ENCODE results near the gene KHDC4.

The KHDC4 gene

DNA sequence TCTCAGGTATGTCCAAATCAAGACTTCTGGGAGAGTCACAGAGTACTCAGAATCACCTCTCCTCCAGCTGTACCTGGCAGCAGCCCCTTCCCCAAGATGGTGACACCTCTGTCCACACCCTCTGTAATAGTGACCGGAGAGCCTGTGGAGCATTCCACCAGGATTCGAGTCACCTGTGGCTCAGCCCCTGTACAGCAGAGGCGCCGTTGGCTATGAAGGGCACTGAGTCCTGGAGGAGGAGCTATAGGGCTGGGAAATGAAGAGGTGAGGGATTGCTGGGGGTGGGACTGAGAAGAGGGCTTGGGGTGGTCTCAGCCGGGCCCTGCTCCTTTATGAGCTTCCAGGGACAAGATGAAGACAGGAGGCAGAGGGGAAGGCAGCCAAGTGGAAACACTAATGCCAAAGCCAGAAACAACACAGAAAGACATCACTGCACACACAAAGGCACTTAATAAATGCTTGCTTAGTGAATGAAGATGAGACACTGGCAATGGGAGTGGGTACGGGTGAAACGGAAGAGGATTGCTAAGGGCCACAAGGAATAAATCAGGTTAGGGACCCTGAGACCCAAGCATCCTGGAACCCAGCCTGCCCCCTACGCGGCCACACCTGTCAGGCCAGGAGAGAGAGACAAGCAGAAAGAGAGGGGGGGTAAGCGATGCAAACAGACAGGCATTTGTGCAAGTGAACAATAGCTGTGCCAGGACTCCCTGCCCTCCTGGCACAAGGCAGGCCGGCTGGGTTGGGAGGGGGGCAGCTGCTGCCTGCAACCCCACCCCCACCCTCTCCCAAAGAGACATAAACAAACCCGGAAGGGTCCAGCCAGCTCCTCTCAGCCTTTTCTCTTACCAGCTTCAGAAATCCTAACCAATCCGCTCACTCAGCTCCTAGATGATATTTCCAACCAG, 40.2 kb upstream of the KHDC4 start:
- TF ChIP-seq, protein P1, sequence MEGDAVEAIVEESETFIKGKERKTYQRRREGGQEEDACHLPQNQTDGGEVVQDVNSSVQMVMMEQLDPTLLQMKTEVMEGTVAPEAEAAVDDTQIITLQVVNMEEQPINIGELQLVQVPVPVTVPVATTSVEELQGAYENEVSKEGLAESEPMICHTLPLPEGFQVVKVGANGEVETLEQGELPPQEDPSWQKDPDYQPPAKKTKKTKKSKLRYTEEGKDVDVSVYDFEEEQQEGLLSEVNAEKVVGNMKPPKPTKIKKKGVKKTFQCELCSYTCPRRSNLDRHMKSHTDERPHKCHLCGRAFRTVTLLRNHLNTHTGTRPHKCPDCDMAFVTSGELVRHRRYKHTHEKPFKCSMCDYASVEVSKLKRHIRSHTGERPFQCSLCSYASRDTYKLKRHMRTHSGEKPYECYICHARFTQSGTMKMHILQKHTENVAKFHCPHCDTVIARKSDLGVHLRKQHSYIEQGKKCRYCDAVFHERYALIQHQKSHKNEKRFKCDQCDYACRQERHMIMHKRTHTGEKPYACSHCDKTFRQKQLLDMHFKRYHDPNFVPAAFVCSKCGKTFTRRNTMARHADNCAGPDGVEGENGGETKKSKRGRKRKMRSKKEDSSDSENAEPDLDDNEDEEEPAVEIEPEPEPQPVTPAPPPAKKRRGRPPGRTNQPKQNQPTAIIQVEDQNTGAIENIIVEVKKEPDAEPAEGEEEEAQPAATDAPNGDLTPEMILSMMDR (IDR thresholded peaks at IDR 0.05; ENCODE audit: insufficient read depth, low read depth, low read length, missing control alignments) = no peak
- DNase-seq (ENCODE audit: low read depth) = no peak
- H3K4me3 ChIP-seq (ENCODE audit: low read depth, low read length) = peak overlapping the region; percentile 86

DNA sequence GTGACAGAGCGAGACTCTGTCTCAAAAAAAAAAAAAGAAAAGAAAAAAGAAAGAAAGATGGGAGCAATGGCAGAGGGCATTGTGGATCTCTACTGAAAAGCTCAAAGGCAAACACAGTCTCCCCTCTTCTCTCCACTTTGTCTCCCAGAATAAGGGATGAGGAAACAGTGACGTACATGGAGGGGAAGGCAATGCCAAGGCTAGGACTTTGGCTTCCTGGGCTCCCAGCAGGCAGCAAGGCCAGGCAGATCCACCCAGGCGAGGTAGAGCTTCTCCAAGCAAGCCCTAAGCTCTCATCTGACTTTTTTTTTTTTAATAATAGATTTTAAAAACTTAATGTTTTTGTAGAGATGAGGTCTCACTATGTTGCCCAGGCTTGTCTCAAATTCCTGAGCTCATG, 39.5 kb upstream of the KHDC4 start:
- no peak overlapping the region for H3K4me3 ChIP-seq (ENCODE audit: low read depth, low read length)
- no peak for DNase-seq (ENCODE audit: low read depth)
- TF ChIP-seq, protein P1 (IDR thresholded peaks at IDR 0.05; ENCODE audit: insufficient read depth, low read depth, low read length, missing control alignments) = no peak

DNA sequence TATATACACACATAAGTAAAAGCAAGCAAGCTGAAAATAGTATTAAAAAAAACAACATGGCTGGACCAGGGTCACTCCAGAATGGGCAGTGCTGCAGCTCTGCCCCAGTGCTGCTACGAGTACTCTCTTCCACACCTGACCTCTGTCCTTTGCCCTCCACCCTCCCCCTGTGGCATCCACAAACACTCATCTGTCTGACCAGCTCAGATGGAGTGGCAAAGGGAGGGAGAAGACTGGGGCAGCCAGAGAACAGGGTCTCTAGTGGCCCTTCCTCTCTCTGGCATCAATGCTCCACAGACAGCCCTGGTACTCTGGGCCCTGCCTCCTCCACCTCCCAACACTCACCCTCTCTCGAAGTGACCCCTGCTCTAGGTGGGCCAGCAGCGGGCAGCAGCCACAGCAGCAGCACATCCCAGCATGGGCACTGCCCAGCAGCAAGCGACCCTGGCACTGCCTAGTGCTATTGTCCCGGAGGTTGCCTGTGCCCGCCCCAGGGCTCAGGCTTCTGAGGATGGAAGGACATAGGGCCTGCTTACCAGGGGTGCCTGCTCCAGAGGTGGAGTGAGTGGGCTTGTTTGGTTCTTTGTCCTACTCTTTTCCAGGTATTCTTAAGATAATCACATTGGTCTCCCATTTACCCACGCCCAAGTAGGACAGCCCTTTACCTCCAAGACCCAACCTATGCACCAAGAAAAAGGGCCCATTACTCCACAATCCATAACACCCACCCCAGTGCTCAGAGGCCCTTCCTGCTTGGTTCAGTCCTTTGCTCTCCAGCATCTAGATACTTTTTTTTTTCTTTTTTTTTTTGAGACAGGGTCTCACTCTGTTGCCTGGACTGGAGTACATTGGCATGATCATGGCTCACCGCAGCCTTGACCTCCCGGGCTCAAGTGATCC, 37.9 kb upstream of the KHDC4 start:
- TF ChIP-seq, protein P1 (IDR thresholded peaks at IDR 0.05; ENCODE audit: insufficient read depth, low read depth, low read length, missing control alignments) = no peak
- no peak overlapping the region for H3K4me3 ChIP-seq (ENCODE audit: low read depth, low read length)
- DNase-seq (ENCODE audit: low read depth) = no peak

DNA sequence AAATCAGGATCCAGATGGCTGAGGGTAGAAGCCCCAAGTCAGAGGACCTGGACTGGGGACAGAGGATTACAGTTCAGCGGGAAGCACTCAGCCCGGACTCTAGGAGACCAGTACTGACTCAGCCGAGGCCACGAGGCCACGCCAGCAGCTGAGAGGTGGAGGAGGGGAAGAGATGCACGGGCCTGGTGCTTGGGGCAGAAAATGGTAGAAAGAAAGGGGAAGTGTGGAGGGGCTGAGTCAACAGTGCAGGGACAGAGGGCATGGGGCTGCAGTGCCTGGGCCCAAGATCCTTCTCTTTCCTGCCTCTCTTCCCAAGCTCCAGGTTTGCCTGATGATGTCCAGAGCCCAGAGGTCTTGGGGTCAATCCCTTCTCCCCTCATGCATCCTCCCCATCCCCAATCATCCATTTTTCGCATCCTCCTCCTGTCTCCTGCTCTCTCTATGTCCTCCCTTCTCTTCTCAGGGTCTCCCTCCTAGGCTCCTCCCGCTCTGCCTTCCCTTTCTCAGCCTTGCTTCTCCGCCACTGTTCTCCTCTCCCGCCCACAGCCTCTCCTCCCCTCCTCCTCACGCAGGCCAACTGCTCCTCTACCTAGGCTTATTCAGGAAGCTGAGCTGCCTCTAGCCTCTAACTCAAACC, 36.4 kb upstream of the KHDC4 start:
- no peak overlapping the region for H3K4me3 ChIP-seq (ENCODE audit: low read depth, low read length)
- TF ChIP-seq, protein P1 (IDR thresholded peaks at IDR 0.05; ENCODE audit: insufficient read depth, low read depth, low read length, missing control alignments) = no peak
- peak; percentile 66 for DNase-seq (ENCODE audit: low read depth)

DNA sequence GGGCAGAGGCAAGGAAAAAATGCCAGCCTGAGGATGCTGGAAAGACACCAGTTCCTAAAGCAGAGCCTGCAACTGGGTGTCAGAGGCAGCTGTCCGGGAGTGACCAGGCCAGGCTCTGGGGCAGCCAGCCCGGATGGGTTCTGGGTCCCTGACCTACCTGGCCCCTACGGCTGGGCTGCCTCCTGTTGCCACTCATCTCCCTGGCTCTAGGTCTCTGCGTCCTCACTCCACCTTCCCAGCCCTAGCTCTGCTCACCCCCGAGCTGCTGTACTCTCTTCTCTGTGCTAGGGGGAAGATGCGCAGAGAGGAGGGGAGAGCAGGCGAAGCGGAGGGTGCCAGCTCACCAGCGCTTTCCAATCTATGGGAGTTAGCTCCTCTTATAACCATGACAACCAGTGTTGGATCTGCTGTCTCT, 35.2 kb upstream of the KHDC4 start:
- H3K4me3 ChIP-seq (ENCODE audit: low read depth, low read length) = no peak overlapping the region
- DNase-seq (ENCODE audit: low read depth) = no peak
- TF ChIP-seq, protein P1 (IDR thresholded peaks at IDR 0.05; ENCODE audit: insufficient read depth, low read depth, low read length, missing control alignments) = no peak

DNA sequence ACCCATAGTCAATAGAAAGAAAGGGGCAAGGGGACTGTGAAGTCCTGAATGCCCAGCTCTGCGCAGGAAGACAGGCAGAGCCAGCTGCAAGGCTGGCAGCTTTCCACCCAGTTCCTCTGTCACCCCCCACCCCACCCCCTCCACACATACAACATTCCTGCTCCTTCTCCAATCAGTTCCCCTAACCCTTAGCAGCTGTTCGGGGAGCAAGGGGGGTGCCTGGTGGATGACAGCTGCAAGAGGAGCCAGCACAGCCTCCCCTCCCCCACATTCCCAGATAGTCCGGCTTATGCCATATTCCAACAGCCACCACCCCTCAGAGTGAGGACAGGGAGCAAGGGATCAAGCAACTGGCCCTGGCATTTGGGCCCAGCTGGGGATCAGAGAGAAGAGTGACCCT, 34.5 kb upstream of the KHDC4 start:
- TF ChIP-seq, protein P1 (IDR thresholded peaks at IDR 0.05; ENCODE audit: insufficient read depth, low read depth, low read length, missing control alignments) = no peak
- no peak overlapping the region for H3K4me3 ChIP-seq (ENCODE audit: low read depth, low read length)
- DNase-seq (ENCODE audit: low read depth) = no peak

All from GM12865 (cell line).